Testis (tissue), 2 donors: ENCODE measurements around the gene ABI3BP.

ENCODE experiments used
- POLR2A ChIP-seq: fragments of 450-650 bp; IDR thresholded peaks from one replicate; pipeline ENCODE4 v1.6.1; 2017; ENCODE audit warnings: antibody characterized with exemption, mild to moderate bottlenecking, moderate library complexity
- TF ChIP-seq, protein P1 (sequence below), 3 experiments: fragments of 450-650 bp in 2 of 3; fragments of 200-600 bp in 1 of 3; sonication (generic) in 1 of 3; IDR thresholded peaks; one replicate each; pipeline ENCODE4 v1.5.1; 2016 to 2019; ENCODE audit warnings: antibody characterized with exemption in 3 of 3, mild to moderate bottlenecking in 2 of 3, moderate library complexity in 1 of 3

DNA sequence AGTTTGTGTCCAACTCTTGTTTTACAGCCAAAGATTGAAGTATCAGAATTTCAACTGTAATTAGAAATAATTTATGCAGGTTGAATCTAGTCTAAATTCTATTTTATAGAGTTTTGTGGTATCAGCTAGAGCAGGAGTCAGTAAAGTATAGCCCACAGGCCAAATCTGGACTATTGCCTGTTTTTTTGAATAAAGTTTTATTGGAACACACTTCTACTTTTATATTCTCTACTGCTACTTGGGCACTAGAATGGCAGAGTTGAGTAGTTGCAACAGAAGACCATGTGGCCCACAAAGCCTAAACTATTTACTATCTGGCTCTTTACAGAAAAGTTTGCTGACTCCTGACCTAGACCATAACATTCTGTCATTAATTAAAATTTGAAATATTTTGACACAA, 247.6 kb downstream of the ABI3BP start:
- TF ChIP-seq, protein P1, sequence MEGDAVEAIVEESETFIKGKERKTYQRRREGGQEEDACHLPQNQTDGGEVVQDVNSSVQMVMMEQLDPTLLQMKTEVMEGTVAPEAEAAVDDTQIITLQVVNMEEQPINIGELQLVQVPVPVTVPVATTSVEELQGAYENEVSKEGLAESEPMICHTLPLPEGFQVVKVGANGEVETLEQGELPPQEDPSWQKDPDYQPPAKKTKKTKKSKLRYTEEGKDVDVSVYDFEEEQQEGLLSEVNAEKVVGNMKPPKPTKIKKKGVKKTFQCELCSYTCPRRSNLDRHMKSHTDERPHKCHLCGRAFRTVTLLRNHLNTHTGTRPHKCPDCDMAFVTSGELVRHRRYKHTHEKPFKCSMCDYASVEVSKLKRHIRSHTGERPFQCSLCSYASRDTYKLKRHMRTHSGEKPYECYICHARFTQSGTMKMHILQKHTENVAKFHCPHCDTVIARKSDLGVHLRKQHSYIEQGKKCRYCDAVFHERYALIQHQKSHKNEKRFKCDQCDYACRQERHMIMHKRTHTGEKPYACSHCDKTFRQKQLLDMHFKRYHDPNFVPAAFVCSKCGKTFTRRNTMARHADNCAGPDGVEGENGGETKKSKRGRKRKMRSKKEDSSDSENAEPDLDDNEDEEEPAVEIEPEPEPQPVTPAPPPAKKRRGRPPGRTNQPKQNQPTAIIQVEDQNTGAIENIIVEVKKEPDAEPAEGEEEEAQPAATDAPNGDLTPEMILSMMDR (IDR thresholded peaks at IDR 0.05) = no peak
- no peak for TF ChIP-seq POLR2A
